Erythroblast (primary cell): ENCODE measurements around the gene SRSF2.

Experiments used
- GATA1 ChIP-seq: IDR thresholded peaks from 2 replicates; pipeline ENCODE4 v1.6.1; 2011; ENCODE audit warnings: low read depth, mild to moderate bottlenecking, control low read depth, low read length, moderate library complexity
- POLR2A ChIP-seq: IDR thresholded peaks from 2 replicates; pipeline ENCODE4 v1.6.1; 2011; ENCODE audit warnings: mild to moderate bottlenecking, low read length

- TF ChIP-seq POLR2A = no peak
- no peak for TF ChIP-seq GATA1
Measured at GRCh38 chr17:76735006-76735405, 2.1 kb downstream of the SRSF2 start.
